T1000 (cell line): ENCODE results near the gene ZNF507.

Experiments
- DNase-seq: peaks from one replicate; lab custom pipeline; 2025; ENCODE audit warnings: mixed read lengths; lab: John Stamatoyannopoulos, UW

Gene ZNF507

DNA sequence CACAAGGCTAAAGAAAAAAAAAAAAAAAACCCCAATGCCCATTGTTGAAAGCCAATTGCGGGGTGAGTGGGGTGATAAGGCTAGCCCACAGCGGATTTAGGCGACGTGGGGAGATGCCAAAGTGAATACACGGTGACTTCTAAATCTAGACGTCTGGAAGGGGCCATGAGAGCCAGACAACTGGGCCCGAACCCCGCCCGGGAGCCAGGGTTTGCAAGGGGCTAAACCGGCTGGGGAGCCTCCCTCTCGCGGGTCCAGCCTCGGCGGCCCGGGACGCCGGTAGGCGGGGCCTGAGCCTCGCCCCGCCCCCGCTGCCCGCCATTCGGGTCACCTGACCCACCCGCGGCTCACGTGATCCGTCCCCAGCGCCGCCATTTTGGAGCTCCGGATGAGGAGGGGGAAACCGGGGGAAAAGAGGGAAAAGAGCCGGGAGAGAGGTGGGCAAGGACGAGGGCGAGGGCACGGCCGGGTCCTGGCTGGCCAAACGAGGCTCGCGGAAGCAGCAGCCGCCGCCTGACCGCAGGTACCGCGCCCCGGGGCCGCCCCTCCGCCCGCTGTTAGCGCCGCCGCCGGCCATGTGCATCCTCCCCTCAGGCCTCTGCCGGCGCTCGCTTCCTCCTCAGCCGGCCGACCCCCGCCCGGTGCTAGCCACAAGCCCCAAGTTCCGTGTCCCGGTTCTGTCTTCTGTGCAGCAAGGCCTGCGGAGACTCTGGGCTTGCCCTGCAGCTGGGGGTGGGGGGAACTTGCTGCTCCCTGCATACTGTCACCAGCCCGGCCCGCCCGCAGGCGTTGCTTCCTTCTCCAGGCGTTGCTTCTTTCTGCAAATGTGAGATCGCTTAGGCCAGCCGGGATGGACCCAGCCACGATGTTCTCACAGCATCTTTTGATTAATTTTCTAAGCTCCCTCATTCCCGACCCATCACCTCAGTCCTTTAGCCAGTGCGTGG, at the start of gene ZNF507:
Gene ZNF507, plus strand, starts transcription at position 350 of the 947 bp plus-strand sequence. CDS start 7,221 bp downstream, outside the sequence.
- DNase-seq: peak; percentile 70

DNA sequence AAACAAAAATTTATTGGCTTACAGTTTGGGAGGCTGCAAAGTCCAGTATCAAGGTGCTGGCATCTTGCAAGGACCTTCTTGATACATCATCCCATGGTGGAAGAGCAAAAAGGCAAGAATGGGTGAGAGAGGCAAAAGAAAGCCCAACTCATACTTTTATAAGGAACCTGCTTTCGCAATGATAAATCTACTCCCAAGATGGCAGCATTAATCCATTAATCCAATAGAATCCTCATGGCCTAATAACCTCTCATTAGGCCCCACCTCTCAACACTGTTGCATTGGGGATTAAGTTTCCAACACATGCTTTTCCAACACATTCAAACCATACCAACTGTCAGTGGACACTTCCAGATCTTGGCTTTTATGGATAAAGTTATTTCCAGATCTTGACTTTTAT, 48.7 kb upstream of the ZNF507 start:
- no peak for DNase-seq

DNA sequence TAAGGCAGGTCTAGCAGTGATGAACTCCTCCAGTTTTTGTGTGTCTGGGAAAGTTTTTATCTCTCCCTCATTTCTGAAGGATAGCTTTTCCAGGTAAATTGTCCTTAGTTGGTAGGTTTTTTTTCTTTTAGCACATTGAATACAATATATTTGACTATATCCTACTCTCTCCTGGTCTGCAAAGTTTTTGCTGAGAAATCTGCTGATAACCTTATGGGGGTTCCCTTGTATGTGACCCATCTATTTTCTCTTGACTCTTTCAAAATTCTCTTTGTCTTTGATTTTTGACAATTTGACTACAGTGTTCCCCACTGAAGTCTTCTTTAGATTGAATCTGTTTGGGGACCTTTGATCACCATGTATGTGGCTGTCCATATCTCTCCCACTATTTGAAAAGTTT, 42.6 kb upstream of the ZNF507 start:
- DNase-seq: no peak

DNA sequence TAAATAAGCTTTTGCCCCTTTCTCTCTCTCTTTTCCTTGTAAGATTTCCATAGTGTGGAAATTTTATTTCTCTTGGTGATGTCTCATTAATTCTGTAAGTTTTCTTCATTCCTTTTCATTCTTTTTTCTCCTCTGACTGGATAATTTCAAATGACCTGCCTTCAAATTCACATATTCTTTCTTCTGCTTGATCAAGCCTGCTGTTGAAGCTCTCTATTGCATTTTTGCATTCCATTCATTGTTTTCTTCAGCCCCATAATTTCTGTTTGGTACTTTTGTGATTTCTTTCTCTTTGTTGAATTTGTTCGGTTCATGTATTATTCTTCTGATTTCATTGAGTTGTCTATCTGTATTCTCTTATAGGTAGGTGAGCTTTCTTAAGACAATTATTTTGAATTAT, 42.2 kb upstream of the ZNF507 start:
- no peak for DNase-seq

DNA sequence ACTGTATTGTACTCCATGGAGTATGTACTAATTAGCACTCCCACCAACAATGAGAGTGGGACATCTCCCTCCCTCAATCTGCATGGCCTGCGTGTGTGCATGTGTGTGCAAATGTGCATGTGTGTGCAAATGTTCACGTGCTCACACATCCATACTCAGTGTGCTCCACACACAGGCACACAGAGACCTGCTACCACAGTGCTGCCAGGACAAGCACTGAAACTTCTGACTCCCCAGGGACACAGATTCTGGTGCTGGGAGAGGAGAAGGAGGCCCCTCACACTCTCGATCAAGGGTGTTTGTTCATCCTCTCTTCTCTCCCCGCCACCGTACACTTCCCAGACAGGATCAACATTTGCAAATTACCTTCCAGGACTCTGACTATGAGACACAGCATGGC, 37.8 kb upstream of the ZNF507 start:
- no peak for DNase-seq

DNA sequence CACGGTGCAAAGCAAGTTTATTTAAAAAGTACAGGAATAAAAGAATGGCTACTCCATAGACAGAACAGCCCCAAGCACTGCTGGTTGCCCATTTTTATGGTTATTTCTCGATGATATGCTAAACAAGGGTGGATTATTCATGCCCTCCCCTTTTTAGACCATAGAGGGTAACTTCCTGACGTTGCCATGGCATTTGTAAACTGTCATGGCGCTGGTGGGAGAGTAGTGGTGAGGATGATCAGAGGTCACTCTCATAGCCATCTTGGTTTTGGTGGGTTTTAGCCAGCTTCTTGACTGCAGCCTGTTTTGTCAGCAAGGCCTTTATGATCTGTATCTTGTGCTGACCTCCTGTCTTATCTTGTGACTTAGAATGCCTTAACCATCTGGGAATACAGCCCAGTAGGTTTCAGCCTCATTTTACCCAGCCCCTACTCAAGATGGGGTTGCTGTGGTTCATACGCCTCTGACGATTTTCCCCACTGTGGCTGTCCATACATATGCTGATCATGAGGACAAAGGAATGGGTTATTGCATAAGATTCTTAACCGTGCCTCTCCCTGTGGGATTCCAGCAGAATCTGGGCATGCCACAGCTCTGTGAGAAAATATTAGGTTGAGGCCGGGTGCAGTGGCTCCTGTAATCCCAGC, 36.9 kb upstream of the ZNF507 start:
- DNase-seq: no peak

DNA sequence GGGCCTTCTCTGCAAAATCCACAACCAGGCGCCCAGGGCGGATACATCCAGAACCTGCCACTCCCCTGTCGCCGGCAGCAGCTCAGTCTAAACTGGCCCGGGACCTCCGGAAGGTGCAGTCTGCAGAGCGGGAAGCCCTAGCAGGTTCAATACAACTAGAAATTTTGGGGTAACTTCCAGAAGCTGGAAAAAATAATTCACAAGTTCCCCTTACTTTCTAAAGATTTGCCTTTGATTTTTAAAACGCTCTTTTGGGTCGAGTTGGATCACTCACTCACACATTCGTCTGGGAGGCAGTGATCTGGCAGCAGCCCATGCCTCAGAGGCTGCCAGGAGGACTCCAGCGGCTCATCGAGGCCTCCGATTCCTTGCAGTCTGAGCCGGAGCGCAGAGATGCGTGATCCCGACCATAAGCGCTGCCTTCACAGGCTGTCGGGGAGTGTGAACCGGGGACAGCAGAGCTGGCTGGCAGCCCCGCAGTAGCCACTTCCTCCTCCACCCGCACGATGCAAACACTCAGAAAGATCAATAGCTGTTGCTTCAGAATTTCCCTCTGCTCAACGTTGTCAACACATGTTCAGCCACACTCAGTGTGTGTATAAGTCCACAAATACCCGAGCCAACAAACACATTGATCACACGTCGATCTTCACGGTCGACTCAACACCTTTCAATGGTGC, 35.6 kb upstream of the ZNF507 start:
- DNase-seq: no peak

DNA sequence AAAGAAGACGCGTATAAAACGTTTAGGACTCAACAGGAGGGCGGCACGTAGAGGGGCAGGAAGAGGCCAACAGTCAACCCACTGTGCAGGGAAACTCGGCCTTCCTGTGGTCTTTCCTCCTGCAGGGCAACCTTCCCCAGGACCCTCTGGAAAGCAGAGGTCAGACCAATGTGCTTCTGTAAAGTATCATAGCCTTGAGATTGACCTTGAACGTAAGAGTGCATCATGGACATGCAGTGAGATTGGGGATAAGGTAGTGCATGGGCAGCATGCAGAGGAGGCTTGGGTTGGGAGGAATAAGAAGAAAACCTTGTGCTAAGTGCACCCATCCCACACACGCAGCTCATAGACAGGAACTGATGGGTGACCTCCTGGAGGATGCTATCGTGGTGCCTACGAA, 34.0 kb upstream of the ZNF507 start:
- no peak for DNase-seq

DNA sequence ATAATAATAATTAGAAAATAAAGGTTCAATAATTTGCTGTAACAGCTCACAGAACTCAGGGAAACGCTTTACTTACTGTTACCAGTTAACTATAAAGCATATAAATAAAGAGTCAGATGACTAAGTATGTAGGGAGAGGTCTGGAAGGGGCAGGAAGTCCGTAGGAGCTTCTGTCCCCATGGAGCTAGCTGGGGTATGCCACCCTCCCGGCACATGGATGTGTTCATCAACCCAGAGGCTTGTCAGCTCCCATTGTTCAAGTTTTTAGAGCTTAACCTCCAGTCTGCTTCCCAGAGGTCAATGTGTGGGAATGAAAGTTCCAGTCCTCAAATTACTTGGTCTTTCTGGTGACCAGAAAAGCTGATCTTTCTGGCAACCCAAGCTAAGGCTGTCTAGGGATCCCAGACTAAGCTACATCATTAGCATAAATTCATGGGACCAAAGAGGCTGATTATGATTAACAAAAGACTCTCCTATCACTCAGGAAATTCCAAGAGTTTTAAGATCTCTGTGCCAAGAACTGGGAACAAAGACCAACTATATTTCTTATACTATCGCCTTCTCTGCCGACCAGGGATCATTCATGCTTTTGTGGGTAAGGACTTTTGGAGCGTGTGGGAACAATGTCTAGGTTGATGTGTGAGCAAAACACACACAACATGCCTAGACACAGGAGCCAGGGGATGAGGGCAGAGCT, 31.7 kb upstream of the ZNF507 start:
- no peak for DNase-seq

DNA sequence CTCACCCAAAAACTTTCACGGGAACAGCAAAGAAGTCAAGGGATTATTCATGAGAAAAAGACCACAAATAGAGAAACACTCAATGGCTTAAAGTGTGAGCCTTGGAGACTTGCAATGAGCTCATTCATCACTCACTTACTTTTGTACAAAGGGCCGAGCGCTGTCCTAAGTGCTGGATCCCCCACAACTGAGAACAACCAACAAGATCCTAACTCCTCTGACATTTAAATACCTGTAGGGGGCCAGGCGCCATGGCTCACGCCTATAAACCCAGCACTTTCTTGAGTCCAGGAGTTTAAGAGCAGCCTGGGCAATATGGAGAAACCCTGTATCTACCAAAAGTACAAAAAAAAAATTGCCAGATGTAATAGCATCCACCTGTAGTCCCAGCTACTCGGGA, 29.4 kb upstream of the ZNF507 start:
- DNase-seq: no peak

DNA sequence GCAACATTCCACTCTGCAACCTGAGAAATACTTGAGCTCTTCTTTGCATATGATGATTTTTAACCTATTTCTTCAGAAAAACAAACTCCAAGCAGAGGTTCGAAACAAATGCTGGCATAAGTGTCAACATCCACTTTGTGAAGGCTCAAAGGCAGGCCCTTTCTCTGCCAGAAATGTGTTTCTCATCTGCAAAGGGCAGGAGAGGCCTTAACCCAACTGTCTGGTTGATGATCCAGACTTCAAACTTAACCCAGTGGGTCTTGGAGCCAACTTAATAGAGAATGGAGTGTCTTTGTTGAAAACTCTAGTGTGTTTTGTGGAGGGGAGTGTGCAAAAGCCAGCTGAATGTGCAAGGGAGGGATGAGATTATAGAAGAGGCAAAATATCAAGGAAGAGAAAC, 28.3 kb upstream of the ZNF507 start:
- no peak for DNase-seq

DNA sequence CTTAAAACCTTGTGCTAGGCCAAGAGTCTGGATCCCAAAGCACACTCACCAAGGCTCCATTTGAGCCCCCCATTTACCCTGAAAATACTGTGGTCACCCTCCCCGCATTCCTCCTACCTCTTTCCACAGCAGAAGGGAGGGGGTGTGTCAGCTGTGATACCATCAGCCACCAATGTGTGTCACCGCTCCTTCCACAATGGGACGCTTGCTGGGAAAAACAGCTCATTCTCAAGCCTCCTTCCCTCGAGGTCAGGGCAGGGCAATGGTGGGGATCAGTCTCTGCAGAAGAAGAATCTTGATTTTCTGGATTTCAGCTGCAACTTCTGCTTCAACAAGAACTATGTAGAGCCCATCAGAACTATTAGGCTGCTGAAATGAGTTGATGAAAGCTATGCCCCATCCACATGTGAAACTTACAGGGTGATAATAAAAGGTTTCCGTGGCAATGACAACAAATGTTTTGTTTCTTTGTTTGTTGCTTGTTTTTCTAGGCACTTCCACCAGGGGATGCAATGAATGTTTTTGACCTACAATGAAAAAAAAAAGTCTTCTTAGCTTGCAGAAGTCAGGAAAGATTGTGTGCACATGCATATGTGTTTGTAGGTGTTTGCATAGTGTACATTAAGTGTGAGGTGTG, 26.4 kb upstream of the ZNF507 start:
- DNase-seq: no peak

DNA sequence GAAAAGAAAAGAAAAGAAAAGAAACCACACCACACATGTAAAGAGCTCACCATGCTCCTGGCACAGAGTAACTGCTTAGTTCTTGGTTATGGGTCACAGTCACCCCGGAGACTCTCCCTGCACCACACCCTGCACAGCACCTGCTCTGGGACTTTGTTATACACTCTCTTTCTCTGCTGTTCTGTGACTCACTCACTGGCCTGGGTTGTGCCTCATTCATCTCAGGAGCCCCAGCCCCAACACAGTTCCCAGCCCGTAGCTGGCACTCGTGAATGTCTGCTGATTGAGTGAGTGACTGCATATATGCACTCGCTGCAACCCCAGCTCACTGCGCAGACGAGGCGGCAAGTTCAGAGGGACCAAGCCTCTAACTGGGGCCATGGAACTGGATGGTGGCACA, 22.9 kb upstream of the ZNF507 start:
- DNase-seq: no peak

DNA sequence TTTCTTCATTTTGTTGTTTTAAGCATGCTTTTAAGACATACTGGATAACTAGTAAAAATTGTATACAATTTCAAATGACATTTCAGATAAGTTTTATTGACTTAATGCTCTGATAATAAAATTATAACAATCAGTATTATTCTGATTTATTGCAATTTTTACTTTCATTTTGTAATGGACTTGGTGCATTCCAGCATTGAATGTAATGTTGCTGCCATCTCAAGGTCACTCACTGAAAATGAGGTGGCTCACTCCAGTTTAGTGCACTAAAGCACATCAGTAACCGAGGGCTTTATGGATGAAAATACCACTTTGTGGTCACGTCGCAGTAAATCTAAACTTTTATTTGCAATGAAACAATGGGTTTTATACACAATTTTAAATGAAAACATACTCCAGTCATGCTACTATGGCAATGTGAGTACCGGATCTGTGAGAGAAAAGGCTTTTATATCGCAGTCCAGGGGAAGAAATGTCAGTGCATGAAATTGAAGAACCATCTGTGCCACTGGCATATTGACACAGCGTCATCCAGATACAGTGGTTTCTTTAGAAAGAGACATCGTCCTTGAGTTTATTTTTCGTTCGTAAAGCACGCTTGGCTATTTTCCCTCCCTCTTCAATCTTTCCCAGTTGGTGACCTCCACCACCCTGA, 20.7 kb upstream of the ZNF507 start:
- no peak for DNase-seq

DNA sequence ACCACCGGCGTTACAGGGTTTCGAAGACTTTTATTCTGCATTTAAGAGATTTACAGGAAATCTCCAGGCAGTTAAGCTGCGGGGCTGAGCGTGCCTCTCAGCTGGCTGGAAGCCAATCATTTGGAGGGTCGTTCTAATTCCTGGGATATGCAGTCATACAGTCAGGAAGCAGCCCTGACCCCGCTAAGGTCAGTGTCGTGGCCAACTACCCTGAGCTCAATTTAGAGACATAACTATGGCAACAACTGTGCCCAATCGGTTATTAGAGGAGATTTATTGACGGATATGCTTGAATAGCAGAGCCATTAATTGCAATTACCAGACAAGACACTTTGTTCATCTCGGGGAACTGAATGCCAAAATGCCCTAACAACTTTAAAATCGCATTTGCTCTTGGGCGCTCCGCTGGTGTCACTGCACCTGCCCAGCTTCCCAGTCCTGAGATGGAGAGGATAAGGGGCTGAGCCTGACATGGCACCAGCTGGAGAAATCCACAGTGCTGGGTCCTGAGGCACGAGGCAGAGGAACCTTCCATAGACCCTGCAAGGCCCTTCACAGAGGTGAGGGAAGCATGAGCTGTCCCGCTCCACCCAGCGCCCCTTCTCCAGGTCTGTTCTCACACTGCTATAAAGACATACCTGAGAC, 15.1 kb upstream of the ZNF507 start:
- DNase-seq: no peak

DNA sequence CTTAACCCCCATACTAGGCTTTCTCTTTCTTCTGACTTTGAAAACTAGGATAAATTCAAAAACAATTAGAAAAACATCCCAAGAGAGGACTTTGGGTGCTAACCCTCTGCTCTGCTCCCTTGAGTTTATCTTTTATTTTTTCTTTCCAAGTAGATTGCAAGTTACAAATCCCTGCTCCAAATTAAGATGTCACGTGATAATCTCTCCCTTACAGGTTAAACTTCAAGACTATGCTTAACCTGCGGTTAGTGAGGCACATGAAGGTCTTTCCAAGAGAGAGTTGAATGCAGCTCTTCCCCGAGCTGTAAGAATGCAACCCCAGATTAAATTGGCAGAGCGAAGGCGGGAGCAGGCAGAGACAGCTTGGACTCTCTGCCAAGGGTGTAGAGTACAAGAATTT, 12.2 kb upstream of the ZNF507 start:
- DNase-seq: no peak

DNA sequence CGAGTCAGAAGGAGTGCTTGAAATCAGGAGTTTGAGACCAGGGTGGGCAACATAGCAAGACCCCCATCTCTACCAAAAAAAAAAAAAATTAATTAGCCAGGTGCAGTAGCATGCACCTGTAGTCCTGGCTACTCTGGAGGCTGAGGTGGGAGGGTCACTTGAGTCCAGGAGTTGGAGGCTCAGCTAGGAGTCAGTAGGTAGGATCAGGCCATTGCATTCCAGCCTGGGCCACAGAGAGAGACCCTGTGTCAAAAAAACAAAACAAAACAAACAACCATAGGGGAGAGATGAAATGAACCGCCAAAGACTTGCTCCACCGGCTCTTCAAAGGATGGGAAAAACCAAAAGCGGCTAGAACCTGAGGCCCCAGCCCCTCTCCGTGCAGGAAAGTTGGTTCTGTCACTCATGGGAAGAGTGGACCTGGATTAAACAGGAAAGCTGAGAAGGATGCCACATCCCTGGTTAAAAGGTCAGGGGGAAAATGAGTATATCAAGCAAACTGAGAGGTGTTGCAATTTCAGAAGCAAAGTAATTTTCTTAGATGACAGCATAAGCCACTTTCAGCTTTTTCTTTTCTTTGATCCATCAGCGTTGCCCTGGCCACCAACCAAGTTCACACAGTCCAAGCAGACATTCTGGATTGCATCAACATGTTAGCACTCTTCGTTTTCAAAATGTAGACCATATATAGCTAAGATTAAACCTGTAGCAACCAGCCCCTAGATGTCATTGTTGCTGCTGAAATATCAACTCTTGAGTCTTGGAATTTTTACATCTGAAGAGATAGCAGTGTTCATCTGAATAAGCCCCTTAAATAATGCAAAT, 8.9 kb upstream of the ZNF507 start:
- no peak for DNase-seq

DNA sequence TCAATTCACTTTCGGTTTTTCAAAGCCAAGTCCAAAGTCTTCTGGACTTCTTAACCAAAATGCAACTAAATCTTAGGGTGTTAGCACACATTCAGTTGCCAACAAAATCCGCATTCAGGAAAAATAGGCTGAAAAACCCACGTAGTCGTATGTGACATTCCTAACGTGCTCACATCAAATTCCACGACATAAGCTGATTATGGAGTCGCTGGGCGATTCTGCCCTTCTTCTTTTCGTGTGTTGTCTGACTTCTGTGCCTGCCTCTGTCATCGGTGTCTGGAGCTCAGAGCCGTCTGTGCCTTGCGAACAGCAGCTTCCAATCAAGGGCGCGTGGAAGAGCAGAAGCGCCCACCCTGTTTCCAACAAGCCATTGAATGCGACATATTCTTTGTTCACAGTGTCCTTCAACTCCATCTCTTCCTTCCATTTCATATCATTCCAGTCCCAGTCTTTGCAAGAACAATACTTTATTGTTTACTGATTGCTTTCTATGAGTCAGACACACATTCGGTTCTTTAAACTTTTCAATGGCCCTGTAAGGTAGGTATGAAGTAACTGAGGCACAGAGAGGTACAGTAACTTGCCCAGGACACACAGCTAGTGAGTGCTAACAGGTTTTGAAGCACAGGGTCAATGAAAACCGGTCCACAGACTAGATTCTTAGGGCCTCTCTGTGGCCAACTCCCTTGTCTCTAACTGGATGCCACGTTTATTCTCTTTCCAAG, 8.2 kb upstream of the ZNF507 start:
- DNase-seq: no peak

DNA sequence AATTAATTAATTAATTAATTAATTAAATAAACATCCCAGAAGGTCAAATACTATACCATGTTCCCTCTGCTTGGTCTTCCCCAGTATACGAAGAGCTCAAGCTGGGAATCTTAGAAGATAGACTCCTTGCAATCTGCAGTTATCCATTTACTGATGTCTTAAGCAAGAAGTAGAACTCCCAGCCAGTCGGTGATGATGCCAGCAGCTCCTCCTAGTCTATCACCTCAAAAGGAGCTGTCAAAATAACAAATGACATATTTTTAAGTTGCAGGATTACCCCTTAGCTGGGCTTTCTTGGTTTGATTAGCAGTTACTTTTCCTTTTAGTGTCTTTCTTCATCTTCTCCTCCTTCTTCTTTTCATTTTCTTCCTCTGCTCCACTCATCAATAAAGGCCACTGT, 6.0 kb upstream of the ZNF507 start:
- no peak for DNase-seq
